22Rv1 (cell line): ENCODE measurements around the gene SLC22A1.
"Not testable (repeated sequence)": the region's sequence is repeated elsewhere in the genome, so short reads cannot be mapped to it uniquely, and the experiment has no call there.

Source experiments
- ZFX ChIP-seq: fragments of 450-650 bp; IDR thresholded peaks from 2 replicates; pipeline ENCODE4 v1.6.1; 2017; ENCODE audit warnings: antibody characterized with exemption, borderline replicate concordance
- TF ChIP-seq, protein P1 (sequence below): fragments of 450-650 bp; IDR thresholded peaks from 2 replicates; pipeline ENCODE4 v1.5.1; 2017; ENCODE audit warnings: mild to moderate bottlenecking

GRCh38 chr6:160140493-160140892 is 18.9 kb downstream of the SLC22A1 start:
- TF ChIP-seq, protein P1, sequence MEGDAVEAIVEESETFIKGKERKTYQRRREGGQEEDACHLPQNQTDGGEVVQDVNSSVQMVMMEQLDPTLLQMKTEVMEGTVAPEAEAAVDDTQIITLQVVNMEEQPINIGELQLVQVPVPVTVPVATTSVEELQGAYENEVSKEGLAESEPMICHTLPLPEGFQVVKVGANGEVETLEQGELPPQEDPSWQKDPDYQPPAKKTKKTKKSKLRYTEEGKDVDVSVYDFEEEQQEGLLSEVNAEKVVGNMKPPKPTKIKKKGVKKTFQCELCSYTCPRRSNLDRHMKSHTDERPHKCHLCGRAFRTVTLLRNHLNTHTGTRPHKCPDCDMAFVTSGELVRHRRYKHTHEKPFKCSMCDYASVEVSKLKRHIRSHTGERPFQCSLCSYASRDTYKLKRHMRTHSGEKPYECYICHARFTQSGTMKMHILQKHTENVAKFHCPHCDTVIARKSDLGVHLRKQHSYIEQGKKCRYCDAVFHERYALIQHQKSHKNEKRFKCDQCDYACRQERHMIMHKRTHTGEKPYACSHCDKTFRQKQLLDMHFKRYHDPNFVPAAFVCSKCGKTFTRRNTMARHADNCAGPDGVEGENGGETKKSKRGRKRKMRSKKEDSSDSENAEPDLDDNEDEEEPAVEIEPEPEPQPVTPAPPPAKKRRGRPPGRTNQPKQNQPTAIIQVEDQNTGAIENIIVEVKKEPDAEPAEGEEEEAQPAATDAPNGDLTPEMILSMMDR, result not testable (repeated sequence)
- not testable (repeated sequence) for TF ChIP-seq ZFX
